CMK (cell line): Measurements from ENCODE around the gene UPF3A.

Experiments used
- DNase-seq: peaks from one replicate; pipeline ENCODE4 v3.0.0-alpha.2; 2010; ENCODE audit warnings: low read depth

Gene UPF3A

GRCh38 chr13:114264886-114265611, 16.4 kb upstream of the UPF3A start:
- DNase-seq = no peak

DNA sequence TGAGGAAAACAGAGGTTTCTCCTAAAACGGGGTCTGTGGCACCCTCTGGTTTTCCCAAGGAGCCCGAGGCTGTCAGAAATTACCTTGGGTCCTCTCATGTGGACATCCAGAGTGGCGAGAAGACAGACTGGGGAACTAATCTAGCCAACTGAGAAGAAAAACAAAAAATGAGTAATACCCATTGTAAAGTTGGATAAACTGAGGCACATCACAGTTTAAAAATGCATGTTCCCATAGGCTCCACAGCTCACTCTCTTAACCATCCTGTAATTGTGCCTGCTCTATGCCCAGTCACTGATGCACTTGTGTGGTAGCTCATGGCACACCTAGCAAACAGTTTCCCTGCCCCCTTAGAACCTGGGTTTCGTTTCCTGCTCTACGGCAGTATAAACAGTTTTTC, 15.2 kb upstream of the UPF3A start:
- no peak for DNase-seq

- no peak for DNase-seq
These were observed 12.8 kb upstream of the UPF3A start for GRCh38 chr13:114268344-114269280.

DNA sequence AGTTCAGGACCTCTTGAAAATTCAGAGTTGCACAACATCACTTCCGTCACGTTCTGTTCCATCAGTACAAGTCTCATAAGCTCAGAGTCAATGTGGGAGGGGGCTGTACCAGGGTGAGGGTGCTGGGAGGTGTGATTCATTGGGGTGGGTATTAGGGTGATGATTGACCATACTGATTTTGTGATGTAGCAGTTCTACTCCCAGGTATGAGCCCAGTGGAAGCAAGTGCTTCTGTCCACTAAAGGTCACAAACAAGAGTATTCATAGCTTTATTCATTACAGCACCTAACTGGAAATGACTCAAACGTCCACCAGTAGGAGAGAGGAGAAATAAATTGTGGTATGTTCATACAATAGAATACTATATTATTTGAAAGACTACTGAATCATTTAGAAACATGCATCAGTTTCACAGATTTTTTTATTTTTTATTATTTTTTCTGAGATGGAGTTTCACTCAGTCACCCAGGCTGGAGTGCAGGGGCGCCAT, 12.1 kb upstream of the UPF3A start:
- DNase-seq = no peak

DNA sequence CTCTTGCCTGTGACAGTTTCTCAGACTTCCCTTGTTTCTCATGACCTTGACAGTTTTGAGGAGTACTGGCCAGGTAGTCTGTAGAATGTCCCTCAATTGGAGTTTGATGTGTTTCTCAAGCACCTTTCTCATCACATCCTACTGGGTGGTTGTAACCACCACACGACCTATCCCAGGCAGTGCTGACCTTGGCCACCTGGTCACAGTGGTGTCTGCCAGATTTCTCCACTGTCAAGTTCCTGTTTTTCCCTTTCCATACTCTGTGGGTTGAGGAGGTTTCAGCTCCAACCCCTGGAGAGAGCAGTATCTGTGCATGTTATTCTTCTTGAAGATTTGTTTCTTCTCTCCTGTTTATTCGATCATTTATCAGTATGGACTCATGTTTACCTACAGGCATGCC, 8.4 kb upstream of the UPF3A start:
- no peak for DNase-seq

GRCh38 chr13:114275304-114275703, 6.1 kb upstream of the UPF3A start:
- no peak for DNase-seq

DNA sequence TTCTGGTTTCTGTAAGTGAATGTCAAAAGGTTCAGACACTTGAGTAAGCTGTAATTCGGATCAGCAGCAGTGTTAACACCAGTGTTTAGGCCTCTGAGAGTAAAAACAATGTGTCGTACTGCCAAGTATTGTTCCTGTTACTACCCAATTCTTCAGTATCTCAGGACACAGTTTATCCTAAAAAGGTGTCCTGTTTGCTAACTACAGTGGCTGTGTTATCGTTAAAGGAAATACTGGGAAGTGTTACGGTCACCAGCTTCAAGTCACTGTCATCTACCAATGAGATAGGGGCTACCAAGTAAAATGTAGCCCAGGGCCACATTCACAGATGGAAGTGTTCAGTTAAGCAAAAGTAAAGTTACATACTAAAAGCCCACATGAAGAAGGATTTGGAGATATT, 2.3 kb upstream of the UPF3A start:
- DNase-seq = no peak

DNA sequence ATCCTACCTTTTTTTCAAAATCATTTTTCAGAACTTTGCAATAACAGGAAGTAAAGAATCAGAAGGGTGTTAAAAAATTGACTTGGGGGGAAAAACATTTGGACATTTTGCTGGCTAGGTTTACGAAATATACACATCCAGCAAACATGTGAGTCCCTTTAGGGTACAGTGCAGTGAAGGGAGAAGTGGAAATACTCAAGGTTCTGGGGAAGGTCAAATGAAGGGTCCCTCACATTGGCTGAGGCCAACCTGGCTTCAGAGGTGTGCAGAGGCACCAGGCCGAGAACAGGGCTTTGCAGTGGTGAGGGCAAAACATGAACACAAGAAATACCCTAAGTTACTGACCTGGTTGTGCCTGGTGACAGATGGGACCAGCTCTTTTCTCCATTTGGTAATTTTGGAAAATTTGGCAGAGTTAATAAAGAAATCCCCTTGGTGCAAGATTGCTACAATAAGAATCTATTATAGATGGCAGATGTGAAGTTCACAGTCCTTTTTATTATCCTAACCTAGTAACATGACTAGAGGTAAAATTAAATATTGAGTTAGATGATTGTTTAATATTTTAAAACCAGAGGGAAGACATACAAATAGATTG, 1.5 kb upstream of the UPF3A start:
- no peak for DNase-seq

- peak; percentile 20 for DNase-seq
These were observed 755 bp downstream of the UPF3A start for GRCh38 chr13:114282041-114282670.

DNA sequence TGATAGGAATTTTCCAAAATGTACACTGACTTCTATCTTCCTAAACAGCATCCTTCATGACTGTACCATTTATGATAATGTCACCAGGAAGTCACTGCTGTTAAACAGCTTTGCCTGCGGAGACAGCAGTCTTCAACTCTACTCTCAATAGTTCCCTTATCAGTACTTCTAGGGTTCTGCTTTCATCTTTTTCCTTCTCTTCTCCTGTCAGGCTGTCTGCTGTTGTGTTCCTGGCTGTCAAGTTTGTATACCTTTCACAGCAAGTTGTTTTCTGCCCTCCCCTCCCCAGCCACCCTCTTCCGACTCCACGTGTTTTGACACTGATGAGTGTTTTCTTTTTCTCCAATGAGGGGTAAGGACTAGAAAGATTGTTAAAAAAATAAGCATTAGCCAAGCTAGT, 2.2 kb downstream of the UPF3A start:
- DNase-seq = no peak

DNA sequence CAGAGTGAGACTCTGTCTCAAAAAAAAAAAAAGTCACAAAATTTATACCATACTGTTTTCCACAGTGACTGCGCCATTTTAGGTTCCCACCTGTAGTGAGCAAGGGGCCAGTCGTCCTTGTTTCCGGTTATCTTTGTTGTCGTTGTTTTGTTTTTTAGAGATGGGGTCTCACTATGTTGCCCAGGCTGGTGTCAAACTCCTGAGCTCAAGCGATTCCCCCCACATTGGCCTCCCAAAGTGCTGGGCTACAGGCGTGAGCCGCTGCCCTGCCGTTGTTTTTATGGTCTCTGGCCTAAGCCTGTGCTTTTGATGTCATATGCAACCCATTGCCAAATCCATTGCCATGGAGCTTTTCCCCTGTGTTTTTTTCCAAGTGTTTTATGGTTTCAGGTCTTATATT, 3.3 kb downstream of the UPF3A start:
- no peak for DNase-seq

- no peak for DNase-seq
These were observed 3.9 kb downstream of the UPF3A start for GRCh38 chr13:114285166-114285808.

DNA sequence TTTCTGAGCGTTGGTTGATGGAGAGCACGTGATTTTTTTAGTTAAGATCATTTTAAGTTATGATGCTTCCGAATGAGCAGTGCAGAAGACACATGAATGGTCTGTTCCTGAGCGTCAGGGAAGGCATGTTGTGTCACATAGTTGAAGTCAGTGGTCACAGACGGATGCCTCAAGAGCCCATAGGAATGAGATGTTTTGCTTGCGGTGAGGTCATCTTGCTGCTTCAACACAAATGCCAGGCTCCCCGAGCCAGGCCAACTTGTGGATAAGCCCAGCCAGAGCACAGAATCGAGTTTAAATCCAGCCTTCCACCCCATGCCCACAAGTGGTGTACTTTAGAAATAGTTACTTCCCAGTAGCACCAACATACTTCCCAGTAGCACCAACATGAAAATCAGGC, 5.4 kb downstream of the UPF3A start:
- DNase-seq = no peak

DNA sequence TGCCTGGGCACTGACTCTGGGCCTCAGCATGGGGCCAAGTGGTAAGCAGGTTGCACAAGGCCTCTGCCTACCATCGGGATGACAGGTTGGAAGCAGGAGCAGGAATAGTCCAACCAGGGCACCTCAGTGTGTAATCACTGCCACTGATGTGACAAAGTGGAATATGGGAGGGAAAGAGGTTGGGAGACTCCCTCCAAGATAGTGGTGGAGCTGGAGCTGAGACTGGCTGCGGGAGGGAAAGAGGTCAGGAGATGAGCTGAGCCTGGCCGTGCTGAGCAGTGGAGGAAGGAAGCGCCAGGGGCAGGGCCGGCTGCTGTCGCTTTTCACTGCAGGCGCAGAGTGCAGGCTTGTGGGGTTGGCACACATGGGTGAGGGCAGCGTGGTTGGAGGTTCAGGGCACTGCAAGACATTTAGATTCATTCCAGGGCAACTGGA, 6.8 kb downstream of the UPF3A start:
- no peak for DNase-seq

DNA sequence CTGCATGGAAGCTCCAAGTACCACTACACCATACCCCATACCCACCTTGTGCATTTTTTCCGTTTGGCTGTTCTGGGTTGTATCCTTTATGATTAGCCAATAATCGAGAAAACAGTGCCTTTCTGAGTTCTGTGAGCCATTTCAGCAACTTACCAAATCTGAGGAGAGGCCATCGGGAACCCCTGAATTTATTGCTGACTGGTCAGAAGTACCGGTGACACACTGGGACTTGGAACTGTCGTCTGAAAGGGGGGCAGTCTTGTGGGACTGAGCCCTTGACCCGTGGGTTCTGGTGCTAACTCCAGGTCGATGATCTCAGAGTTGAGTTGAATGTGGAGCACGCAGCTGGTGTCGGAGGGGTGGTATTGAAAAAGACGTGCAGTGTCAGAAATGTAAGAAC, 15.0 kb downstream of the UPF3A start:
- DNase-seq = no peak

DNA sequence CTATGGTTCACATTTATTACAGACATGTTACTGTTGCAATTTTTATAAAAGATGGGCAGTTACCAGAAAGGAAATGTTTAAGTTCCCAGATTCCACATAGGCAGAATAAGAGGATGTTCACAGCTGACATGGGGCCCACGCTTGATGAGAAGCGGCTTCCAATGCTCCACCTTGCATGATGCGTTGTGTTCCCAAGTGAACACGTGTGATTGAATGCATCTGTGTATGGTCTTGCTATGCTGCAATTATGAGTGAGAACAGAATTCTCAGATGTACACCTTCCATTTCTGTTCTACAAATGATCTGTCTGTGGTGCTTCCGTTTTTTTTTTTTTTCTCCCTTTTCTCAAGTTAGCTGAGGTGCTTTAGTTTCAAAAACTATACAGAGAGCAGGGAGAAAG, 15.5 kb downstream of the UPF3A start:
- DNase-seq = no peak

- no peak for DNase-seq
These were observed 17.5 kb downstream of the UPF3A start for GRCh38 chr13:114298866-114299265.

DNA sequence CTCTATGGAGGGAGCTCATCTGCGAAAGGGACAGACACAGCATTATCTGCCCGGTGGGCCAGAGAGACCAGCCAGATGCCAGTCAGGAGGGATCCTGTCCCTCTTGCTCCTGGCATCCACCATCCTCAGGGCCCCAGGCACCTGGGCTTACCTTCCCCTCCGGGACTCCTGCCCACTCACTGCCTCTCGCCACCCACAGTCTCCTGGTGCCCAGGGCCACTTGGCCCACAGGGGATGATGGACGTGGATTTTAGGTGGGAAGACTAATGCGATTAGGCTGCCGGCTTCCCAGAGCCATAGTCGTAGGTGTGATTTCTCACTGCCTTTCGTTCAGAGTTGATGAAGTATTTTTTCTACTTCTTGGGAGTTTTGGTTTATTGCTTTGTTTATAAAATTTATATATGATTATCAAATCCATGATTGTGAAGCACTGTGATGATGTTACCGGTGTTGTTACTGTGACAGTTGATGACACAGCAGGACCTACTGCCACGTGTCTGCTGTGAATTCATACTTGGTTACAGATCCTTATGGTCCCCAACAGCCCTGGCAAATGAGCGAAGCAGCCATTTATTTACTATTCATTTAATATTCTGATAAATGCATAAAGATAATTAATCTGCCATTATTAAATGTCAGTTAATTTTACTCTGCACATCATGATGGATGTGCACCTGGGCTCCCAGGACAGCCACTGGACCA, 18.4 kb downstream of the UPF3A start:
- DNase-seq = no peak

GRCh38 chr13:114303700-114304327, 22.4 kb downstream of the UPF3A start:
- no peak for DNase-seq

DNA sequence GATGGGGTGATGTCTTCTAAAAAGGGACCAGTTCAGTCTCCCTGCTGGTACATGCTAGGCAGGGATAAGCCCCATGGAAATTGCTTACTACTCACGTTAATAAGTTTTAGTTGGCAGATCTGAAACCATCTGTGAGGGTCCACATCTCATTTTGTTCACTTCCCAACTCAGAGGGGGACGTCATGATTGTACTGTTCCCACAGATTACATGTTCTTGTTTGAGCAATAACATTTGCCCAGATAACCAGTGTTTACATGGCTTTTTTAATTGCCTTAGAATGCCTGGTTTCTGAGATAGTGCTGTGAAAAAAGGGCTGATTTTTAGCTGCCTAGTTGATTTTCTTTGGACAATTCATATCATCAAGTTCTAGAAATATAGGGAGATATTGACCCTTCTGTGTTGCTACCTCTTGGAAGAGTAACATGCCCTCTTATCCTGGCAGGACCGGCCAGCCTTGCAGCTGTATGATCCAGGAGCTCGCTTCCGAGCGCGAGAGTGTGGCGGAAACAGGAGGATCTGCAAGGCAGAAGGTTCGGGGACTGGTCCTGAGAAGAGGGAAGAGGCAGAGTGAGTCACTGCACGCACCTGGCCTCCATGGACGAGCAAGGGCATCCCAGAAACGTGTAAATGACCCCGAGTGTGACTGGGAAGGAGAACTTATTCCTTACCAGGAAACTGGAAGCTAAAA, 23.1 kb downstream of the UPF3A start:
- no peak for DNase-seq
